HG03280 (cell line): Measurements from ENCODE around the gene NSFL1C.

Source experiments
- ATAC-seq: cut with Tn5 transposase; IDR thresholded peaks from one replicate; pipeline ENCODE4 v1.9.1; 2021; ENCODE audit warnings: mild to moderate bottlenecking, moderate library complexity; ENCODE audit not compliant: unreplicated experiment

The NSFL1C gene

DNA sequence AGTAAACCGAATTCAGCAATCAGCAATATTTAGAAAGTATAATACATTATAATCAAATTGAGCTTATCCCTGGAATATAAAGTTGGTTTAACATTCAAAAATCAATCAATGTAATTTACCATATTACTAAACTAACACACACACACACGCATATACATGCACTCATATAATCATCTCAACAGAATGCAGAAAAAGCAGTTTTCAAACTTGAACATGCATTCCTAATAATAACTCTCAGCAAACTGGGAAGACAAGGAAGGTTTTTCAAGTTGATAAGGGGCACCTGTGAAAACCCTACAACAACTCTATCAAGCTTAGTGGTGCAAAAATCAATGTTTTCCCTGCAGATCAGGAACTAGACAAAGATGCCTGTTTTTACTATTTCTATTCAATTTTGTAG, 19.9 kb upstream of the NSFL1C start:
- ATAC-seq, result no peak

DNA sequence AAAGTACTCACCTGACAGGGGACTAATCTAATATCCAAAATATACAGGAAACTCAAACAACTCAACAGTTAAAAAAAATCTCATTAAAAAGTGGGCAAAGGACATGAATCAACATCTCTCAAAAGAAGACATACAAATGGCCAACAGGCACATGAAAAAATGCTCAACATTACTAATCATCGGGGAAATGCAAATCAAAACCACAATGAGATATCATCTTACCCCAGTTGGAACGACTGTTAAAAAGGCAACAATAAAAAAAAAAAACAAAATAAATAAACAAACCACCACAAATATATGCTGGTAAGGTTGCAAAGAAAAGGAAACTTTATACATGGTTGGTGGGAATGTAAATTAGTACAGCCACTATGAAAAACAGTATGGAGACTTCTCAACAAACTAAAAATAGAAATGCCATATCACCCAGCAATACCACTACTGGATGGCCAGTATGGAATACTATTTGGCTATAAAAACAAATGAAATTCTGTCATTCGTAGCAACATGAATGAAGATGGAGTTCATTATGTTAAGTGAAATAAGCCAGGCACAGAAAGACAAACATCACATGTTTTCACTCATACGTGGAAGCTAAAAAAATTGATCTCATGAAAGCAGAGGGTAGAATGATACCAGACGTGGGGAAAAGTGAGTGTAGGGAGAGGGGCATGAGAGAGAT, 17.9 kb upstream of the NSFL1C start:
- ATAC-seq, result no peak

DNA sequence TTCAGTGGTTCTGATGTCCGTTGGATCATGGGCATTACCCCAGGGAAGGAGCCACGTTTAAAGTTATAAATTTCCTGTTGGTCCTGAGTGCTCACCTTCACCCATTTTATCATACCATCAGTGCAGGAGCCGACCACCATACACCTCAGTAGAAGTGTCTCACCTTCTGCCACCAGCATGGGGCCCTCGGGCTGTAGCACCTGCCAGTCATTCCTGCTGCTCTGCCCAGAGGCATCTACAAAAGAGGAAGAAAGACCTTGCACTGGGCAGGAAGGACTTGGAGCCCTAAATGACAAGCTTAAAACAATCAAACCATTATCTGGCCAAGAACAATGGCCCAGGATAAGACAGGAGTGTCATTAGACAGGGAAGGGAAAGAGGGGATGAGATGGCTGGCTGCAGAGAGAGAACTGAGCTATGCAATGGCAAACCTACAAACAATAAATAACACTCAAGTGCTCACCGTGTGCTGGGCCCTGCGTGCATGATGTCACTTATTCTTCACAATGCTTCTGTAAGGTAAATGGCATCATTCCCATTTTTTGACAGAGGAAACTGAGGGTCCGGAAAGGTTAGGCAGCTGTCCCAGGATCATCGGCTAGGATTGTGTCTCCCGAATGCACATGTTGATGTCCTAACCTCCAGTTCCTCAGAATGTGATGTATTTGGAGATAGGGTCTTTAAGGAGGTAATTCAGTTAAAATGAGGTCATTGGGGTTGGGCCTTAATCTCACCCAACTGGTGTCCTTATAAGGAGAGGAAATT, 13.4 kb upstream of the NSFL1C start:
- ATAC-seq, result no peak

DNA sequence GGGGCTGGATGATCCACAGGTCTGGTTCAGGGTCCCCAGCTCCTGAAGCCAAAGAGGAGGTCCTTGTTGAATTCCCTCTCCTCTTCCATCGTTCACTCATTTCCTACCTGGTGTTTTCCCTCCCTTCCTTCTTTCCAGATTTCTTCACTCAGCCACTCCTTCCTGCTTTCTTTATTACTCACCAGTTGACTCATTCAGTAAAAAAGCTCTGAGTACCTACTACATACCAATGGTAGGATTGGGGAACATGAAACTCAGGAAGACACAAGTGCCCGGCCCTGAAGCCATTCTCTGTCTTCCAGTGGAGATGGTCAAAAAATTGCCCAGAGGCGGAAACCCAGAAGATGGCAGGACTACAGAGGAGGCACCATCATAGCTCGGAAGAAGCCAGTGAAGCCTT, 11.9 kb upstream of the NSFL1C start:
- ATAC-seq, result no peak

DNA sequence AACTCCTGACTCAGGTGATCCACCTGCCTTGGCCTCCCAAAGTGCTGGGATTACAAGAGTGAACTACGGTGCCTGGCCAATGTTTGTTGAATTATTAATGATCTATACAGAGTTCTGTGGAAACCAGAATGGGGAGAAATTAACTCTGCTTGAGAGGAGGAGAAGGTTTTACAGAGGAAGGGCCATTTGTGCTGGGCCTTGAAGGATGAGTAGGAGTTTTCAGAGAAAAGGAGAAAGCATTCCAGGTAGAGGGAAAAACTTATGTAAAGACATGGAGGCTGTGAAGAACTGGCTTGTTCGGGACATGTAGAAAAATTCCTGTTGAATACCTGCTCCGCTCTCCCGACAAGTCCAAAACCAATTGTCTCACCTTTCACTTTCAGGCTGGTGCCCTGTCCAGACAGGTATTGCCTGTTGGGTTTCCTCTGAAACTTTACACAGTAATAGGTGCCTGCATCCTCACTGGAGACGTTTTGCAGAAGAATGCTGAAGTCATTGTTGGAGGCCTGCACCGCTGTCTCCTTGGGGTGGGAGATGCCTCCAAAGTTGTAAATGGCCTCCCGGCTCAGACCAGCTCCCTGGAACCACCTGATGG, 11.3 kb upstream of the NSFL1C start:
- no peak for ATAC-seq

DNA sequence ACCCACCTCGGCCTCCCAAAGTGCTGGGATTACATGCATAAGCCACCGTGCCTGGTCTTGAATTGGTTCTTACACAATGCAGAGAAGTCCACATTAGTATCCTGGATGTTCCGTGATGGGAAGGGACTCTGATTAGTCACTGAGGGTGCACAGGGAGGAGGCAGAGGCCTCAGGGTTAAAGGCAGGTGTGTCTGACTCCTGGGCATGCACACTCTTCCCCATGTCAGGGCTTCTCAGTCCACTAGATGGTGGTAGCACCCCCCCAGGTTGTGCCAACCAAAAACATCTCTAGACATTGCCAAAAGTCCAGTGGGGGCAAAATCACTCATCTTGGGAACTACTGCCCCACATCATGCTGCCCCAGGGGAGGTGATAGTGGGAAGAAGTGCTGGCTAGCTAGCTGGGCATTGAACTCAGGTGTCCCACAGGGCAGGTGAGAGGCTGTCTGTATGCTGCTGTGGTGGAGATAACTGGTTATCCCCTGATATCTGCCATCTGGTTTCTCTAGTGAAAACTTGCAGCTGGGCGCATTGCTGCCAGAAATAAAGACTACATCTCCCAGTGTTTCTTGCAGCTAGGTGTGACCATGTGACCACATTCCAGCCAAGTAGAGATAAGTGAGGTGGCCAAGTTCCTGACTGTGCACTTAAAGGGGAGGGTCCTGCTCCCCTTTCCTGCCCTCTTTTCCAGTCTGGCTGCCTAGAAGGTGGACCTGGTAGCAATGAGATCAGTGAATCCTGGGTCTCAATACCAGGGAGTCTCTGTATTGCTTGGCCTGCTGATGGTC, 8.4 kb upstream of the NSFL1C start:
- no peak for ATAC-seq

DNA sequence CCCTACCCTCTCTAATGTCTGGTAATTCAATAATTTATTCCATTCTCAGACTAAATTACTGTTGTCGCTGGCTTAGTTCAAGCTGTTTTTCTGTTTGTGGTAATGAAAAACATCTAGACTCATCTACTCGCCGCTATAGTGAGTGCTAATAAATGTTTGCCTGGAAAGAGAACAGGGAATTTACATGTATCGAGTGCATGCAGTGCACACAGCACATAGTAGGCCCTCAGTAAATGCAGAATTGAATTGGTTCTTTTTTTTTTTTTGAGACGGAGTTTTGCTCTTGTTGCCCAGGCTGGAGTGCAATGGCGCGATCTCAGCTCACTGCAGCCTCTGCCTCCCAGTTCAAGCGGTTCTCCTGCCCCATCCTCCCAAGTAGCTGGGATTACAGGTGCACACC, 7.7 kb upstream of the NSFL1C start:
- ATAC-seq, result no peak

DNA sequence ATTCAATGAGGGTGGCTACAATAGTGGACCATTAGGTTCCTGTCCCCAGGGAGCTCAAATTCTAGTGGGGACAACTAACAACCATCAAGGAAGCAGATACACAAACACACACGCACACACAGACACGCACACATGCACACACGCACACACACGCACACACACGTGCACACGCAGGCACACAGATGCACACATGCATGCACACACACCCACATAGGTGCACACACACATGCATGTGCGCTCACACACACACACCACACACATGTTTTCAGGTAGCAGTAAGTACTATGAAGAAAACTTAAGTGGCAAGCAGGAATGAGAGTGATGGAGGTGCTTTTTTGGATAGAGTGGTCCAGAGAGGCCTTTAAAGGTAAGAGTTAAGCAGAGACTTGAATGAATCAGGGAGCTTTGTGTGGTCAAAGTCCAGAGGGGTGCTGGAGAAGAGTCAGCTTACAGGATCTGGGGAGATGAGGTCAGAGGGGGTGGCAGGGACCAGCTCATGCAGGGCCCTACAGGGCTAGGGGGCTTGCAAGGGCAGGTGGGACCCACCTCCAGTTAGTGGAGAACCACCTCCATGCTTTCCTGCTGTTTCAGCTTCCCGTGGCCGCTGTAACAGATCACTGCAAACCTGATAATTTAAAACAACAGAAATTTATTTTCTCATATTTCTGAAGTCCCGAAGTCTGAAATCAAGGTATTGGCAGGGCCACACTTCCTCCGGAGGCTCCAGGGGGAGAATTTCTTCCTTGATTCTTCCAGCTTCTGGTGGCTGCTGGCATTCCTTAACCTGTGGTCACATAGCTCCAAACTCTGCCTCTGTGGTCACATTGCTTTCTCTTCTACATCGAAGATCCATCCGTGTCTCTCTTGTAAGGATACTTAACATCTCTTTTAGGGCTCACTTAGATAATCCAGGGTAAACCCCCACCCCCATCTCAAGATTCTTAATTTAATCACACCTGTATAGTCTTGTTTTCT, 6.9 kb upstream of the NSFL1C start:
- no peak for ATAC-seq

DNA sequence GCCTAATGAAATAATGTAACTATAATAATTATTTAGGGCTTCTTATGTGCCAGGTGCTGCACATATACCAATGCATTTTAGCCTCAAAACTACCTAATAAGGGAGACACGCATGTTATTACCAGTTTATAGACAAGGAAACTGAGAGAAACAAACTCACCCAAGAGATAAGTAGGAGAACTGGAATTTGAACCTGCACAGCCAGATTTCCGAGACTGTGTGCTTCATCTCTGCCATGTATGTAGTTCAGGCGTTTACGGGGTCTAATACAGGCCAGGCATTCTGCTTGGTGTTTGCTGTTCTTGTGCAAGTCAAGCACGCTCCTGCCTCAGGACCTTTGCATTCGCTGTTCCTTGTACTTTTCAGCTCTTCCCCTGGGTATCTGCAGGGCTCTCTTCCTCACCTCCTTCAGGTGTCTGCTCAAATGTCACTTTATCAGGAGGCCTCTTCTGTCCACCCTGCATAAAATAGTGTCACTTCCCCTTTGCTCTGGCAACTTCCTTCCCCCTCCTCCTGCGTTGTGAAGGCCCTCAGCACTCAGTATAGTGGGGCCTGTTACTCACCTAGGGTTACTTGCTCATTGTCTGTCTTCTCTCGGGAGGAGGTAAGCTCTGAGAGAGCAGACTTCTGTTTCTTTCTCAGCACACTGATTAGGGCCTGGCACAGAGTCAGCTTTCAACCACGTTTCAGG, 6.1 kb upstream of the NSFL1C start:
- ATAC-seq, result no peak

DNA sequence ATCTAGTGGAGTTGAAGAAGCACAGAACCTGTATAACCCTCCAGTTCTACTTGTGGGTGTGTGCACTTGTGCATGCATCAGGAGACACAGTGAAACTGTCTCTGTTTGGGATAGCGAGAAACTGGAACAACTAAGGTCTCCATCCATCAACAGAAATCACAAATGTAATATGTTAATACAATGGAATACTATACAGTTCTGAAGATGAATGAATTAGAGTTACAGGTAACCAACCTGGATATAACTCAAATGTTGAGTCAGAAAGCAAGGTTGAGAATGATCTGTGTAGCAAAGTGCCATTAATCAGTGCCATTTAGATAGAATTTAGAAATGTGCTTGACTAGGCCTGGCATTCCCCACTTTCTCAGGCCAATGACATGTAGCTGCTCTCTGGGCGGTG, 4.6 kb upstream of the NSFL1C start:
- ATAC-seq, result no peak

DNA sequence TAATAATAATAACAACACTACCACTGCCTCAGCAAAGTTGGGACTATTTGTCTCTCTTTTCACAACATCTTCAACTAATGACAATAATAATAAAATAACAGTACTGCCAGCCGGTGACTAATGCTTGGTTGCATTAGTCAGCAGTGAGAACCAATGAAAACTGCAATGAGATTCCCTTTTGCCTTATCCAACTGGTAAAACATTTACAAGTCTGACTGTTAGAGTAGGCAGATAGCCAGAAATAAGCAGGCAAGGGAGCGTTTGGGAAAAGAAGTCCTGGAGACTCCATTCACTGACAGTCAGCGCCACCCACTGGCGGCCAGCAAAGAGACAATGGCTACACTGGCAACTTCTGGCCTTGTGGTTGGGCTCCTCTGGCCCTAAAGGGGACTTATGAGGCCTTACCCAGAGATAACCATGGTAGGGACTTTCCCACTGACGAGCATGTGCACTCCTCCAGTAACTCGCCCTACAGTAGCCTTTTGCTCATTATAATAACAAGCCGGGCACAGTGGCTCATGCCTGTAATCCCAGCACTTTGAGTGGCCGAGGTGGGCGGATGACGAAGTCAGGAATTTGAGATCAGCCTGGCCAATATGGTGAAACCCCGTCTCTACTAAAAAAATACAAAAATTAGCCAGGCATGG, 3.4 kb upstream of the NSFL1C start:
- ATAC-seq, result no peak

DNA sequence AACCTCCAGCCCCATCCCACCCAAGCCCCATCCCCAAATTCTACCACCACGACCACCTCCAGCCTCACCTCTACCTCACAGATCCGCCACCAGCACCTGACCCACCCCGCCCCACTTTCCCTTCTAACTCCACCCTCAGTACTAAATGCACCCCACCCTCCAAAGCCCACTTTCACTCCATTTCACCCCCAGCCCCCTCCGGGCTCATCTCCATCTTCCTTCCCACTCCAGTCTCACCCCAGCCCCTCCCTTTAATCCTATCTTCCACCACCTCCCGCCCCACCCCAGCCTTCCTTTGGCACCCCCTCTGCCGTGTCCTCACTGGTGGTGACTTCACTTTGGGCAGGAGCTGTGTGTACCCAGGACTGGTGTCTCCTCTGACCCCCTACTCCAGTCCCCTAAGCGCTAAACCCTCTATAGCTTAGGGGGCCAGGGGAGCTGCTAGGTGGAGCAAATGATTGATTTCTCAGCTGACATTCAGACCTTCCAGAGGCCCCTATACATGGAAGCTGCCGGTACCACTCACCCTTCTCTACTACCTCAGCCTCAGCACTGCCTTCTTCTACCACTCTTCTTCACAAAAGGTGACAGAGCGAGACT, 2.8 kb upstream of the NSFL1C start:
- ATAC-seq, result no peak

DNA sequence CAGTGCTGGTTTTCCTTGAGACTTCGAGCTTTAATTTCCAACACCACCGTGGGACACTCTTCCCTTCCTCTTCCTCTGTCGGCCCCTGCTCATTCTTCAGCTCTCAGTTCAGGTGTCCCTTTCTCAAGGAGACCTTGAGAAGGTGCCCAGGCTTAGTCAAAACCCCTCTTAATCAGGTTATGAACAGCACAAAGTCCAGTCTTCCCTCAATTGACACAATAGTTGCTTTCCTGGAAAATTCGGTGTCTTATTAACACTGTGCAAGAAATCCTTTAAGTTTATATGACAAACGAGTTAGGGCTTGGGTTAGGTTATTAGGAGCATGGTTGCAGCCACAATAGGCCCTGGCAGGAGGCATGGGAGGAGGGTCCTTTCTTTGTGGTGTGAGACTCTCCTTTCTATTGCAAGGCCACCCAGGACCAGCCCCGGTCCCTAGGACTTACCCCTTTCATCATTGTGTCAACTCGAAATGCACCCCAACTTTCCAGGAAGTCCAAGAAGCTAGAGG, 1.5 kb upstream of the NSFL1C start:
- no peak for ATAC-seq

DNA sequence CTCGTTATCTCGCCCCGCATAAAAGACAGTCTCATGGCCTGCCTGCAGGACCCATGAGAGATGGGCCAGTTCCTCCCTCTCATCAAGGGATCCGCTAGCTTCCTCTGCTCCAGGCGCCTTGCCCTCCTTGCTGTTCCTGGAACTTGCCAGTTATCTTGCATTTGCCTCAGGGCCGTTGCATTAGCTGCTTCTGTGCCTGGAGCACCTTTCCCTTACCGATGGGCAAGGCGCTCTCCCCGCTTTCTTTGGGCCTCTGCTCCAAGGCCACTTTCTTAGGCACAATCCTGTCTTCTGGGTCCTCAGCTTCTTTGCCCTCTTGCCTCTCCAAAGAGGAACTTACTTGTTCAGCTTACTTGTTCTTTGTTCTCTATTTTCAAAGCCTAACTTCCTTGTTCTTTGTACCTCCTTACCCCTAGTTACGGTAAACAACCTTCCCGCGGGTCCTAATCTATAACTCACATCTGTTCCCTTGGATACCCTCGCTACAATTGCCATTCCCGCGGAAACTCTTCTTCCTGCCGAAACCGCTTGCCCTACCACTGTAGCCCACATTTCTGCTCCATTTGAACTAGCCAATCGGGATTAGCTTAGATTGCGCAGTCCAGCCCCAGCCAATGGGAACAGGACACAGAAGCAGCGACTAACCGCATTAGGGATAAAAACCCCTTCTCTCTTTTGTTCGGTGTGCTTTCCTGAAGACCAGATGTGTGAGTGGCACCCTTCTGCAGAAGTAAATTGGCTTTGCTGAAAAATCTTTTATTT, 887 bp upstream of the NSFL1C start:
- ATAC-seq, result no peak

DNA sequence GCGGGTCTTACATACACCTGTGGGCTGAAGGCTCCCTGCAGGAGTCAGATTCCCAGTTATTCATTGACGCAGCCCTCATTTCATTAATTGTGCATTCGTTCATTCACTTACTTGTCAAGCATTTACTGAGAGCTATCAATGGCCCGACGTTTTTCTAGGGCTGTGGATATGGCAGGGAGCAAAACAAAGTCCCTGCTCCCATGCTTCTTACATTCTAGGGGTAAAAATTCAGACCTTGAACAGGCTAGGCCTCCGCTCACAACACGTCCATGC, 369 bp upstream of the NSFL1C start:
- no peak for ATAC-seq

DNA sequence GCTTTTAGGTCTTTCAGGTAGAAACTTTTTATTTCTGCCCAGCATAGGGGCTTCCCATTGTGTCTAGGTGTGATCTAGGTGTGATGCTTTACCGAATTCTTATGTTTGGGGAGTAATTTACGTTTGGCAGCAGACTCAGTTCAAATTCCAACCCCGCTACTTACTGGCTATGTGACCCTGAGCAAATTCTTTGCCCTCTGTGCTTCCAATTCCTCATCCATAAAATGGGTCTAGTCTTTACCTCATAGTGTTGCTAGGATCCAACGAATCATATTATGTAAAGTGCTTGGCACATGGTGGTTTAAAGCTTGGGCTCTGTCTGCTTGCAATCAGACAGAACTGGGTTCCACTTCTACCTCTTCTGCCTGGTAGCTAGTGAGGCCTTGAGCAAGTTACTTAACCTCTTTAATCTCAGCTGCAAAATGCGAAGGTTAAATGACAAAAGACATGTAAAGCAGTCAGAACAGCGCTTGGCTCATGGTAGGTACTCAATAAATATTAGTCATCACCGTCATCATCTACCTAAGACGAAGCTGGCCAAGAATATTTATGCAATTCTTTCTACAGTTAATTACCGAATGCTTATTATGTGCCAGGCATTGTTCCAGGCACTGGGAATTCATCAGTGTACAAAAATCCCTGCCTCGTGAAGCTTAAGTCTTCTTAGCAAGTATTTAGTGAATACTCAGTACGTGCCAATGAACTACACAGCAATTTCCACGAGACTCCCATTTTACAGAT, 1.0 kb downstream of the NSFL1C start:
- ATAC-seq, result no peak

DNA sequence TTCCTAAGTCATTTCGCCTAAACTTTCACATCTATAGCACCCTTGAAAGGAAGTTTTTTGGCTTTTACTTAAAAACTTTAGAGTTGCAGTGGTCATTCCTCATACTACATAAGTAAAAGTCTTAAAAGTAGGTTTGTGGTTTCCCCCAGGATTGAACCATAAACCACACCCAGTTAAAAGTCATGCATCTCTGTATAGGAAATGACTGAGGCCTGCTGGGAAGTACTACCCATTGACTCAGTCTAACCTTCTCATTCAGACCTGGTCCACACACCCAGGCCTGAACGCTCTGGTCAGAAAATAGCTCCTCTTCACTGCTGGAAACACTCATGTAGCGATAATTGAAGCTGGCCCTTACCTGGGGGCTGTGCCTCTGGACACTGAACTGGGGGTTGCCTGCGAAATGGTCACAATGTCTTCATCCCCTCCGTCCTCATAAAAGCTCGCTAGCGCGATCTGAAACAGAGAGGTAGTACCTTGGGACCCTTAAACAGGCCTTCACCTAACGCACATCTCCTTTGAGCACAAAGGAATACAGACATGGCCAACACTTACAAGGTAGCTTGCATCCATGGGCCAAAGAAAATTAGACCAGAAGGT, 2.6 kb downstream of the NSFL1C start:
- no peak for ATAC-seq
